GM21619 (cell line): ENCODE results near the gene CDK14.
A peak's percentile ranks its signal among the peaks of the same experiment; 100 is the strongest.

Experiments used
- ATAC-seq: cut with Tn5 transposase; IDR thresholded peaks from one replicate; pipeline ENCODE4 v1.9.1; 2021; ENCODE audit not compliant: unreplicated experiment

CDK14 gene

GRCh38 chr7:91082852-91083495 lies 486.9 kb downstream of the CDK14 start:
- ATAC-seq: no peak

GRCh38 chr7:91083855-91084644 lies 487.9 kb downstream of the CDK14 start:
- no peak for ATAC-seq

GRCh38 chr7:91085175-91085574 lies 489.1 kb downstream of the CDK14 start:
- no peak for ATAC-seq

- no peak for ATAC-seq
These were observed 490.1 kb downstream of the CDK14 start for GRCh38 chr7:91086200-91086599.

- no peak for ATAC-seq
These were observed 492.0 kb downstream of the CDK14 start for GRCh38 chr7:91088156-91088555.

GRCh38 chr7:91088691-91089090 lies 492.6 kb downstream of the CDK14 start:
- ATAC-seq: no peak

- peak; percentile 81 for ATAC-seq
These were observed 493.4 kb downstream of the CDK14 start for GRCh38 chr7:91089382-91089963.

- no peak for ATAC-seq
These were observed 494.6 kb downstream of the CDK14 start for GRCh38 chr7:91090684-91091083.

- ATAC-seq: no peak
These were observed 495.5 kb downstream of the CDK14 start for GRCh38 chr7:91091631-91092030.

GRCh38 chr7:91093181-91093580 lies 497.1 kb downstream of the CDK14 start:
- ATAC-seq: no peak

GRCh38 chr7:91098566-91098965 lies 502.4 kb downstream of the CDK14 start:
- no peak for ATAC-seq

GRCh38 chr7:91103363-91103762 lies 507.2 kb downstream of the CDK14 start:
- no peak for ATAC-seq

- ATAC-seq: no peak
These were observed 511.3 kb downstream of the CDK14 start for GRCh38 chr7:91107460-91107859.

- no peak for ATAC-seq
These were observed 513.1 kb downstream of the CDK14 start for GRCh38 chr7:91109200-91109599.

- ATAC-seq: no peak
These were observed 516.8 kb downstream of the CDK14 start for GRCh38 chr7:91112902-91113341.

GRCh38 chr7:91114232-91114631 lies 518.1 kb downstream of the CDK14 start:
- ATAC-seq: no peak

- ATAC-seq: no peak
These were observed 530.6 kb downstream of the CDK14 start for GRCh38 chr7:91126762-91127161.

- no peak for ATAC-seq
These were observed 531.2 kb downstream of the CDK14 start for GRCh38 chr7:91127325-91127724.

GRCh38 chr7:91127959-91128358 lies 531.8 kb downstream of the CDK14 start:
- no peak for ATAC-seq

- no peak for ATAC-seq
These were observed 532.7 kb downstream of the CDK14 start for GRCh38 chr7:91128683-91129348.

- no peak for ATAC-seq
These were observed 539.2 kb downstream of the CDK14 start for GRCh38 chr7:91135300-91135699.
